ENCODE results near the gene KIFC3.
A peak's percentile ranks its signal among the peaks of the same experiment; 100 is the strongest.
"Not testable (repeated sequence)": the region's sequence is repeated elsewhere in the genome, so short reads cannot be mapped to it uniquely, and the experiment has no call there.

KIFC3 gene

DNA sequence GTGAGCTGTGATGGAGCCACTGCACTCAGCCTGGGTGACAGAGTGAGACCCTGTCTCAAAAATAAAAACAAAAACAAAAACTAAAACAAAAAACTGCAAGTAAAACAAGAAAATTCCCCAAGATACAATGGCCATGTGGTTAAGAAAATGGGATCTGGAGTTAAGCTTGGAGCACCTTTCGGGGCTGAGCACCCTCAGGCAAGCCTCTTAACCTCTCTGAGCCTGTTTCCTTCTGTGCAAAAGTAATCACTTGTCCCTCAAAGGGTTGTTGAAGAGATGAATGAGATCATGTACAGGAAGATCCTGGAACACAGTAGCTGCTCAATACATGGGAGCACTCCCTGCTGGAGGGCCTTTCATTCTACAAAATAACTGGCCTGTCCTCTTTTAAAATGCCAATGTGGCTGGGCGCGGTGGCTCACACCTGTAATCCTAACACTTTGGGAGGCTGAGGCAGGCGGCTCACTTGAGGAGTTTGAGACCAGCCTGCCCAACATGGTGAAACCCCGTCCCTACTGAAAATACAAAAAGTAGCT is 19.8 kb upstream of the KIFC3 start:
- no peak overlapping the region for H3K4me2 ChIP-seq (ENCODE audit: low read length)
- H3K36me3 ChIP-seq (ENCODE audit: insufficient read depth, low read length), result no peaks in the 10 kb centered on the region
- peaks cover 7% of the 10 kb centered on the region for H3K4me1 ChIP-seq (ENCODE audit: control insufficient read depth, insufficient read depth, low read length)
- no peak overlapping the region for H3K9ac ChIP-seq (ENCODE audit: low read depth, low read length)
- H3K4me3 ChIP-seq (ENCODE audit: low read length), result no peak overlapping the region
- peaks cover 39% of the 10 kb centered on the region for H3K27me3 ChIP-seq (ENCODE audit: control insufficient read depth, insufficient read depth, low read length)
- H3K9me3 ChIP-seq (replicated peaks; ENCODE audit: low read length), result no peaks in the 10 kb centered on the region

DNA sequence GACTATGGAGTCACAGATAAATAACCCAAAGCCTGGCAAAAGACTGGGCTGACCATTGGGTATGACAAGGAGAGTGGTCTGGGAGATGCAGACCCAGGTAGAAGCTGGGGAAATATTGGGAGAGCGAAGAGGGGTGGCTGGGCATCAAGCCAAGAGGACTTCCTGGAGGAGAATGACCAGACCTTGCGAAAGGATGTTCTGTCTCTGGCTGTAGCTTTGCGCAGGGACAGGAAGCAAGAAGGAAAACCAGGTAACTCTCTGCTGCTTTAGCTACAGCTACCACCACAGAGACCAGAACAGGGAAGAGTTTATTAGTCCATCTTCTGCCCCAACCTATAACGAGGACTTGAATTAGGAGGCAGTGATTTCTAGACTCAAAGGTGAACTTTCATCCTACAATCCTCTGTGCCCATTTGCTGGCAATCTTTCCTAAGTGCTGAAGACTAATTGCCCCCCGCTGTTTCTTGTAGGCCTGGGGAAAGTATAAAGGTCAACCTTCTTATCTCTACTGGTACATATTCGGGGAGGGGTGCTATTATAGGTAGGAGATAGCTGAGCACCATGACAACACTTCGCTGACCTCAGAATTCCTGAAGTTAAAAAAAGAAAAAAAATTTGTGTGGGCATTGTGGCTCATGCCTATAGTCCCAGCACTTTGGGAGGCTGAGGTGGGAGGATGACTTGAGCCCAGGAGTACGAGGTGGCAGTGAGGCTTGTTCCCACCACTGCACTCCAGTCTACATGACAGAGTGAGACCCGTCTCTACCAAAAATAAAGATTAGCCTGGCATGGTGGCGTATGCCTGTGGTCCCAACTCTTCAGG is 19.1 kb upstream of the KIFC3 start:
- no peak overlapping the region for H3K4me2 ChIP-seq (ENCODE audit: low read length)
- H3K36me3 ChIP-seq (ENCODE audit: insufficient read depth, low read length), result no peaks in the 10 kb centered on the region
- H3K4me3 ChIP-seq (ENCODE audit: low read length), result no peak overlapping the region
- H3K9me3 ChIP-seq (replicated peaks; ENCODE audit: low read length), result no peaks in the 10 kb centered on the region
- H3K4me1 ChIP-seq (ENCODE audit: control insufficient read depth, insufficient read depth, low read length), result peaks cover 5% of the 10 kb centered on the region
- no peak overlapping the region for H3K9ac ChIP-seq (ENCODE audit: low read depth, low read length)
- H3K27me3 ChIP-seq (ENCODE audit: control insufficient read depth, insufficient read depth, low read length), result peaks cover 33% of the 10 kb centered on the region

DNA sequence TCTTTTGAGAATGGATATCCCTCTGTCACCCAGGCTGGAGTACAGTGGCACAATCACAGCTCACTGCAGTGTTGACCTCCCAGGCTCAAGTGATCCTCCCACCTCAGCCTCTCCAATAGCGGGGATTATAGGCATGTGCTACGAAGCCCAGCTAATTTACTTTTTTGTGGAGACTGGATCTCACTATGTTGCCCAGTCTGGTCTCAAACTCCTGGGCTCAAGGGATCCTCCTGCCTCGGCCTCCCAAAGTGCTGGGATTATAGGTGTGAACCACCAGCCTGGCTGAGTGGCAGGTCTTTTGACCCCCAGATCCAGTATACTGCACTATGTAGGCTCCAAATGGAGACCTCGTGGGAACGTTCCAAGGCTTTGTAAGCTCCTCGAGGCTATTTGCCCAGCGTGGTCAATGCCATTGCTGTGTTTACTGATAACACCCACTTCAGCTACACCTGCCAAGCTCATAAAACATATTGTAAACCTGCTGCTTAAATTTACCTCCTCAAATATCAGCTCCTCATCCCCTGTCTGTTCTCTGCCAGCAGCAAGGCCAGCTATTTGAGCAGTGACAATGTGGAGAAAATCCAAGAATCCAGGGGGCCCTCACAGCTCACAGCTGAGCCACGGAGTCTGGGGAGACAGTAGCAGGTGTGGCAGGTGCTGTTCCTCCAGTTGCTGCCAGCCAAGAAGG is 16.2 kb upstream of the KIFC3 start:
- Histone ChIP-seq H3K4me3 (ENCODE audit: low read length) (no peak overlapping the region), H3K4me2 (ENCODE audit: low read length) (no peak overlapping the region), H3K4me1 (ENCODE audit: control insufficient read depth, insufficient read depth, low read length) (peaks cover 14% of the 10 kb centered on the region), H3K27me3 (ENCODE audit: control insufficient read depth, insufficient read depth, low read length) (peaks cover 11% of the 10 kb centered on the region), H3K9ac (ENCODE audit: low read depth, low read length) (no peak overlapping the region), H3K9me3 (replicated peaks; ENCODE audit: low read length) (no peaks in the 10 kb centered on the region), H3K36me3 (ENCODE audit: insufficient read depth, low read length) (no peaks in the 10 kb centered on the region)

DNA sequence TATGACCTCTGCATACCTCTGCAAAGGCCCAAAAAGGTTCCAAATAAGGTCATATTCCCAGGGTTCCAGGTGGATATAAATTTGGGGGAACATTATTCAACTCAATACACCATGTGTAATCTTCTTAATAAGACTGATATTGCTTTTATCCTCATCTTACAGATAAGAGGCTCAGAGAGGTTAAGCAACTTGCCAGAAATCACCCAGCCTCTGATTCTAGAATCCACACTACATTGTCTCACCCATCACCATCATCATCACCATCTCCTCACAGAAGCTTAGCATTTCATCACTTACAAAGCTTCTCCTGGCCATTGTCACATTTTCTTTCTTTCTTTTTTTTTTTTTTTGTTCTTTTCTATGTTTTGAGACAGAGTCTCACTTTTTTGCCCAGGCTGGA is 15.4 kb upstream of the KIFC3 start:
- Histone ChIP-seq H3K9ac (ENCODE audit: low read depth, low read length) (no peak overlapping the region), H3K36me3 (ENCODE audit: insufficient read depth, low read length) (no peaks in the 10 kb centered on the region), H3K4me3 (ENCODE audit: low read length) (no peak overlapping the region), H3K9me3 (replicated peaks; ENCODE audit: low read length) (no peaks in the 10 kb centered on the region), H3K4me2 (ENCODE audit: low read length) (no peak overlapping the region), H3K27me3 (ENCODE audit: control insufficient read depth, insufficient read depth, low read length) (peaks cover 5% of the 10 kb centered on the region), H3K4me1 (ENCODE audit: control insufficient read depth, insufficient read depth, low read length) (peaks cover 14% of the 10 kb centered on the region)

DNA sequence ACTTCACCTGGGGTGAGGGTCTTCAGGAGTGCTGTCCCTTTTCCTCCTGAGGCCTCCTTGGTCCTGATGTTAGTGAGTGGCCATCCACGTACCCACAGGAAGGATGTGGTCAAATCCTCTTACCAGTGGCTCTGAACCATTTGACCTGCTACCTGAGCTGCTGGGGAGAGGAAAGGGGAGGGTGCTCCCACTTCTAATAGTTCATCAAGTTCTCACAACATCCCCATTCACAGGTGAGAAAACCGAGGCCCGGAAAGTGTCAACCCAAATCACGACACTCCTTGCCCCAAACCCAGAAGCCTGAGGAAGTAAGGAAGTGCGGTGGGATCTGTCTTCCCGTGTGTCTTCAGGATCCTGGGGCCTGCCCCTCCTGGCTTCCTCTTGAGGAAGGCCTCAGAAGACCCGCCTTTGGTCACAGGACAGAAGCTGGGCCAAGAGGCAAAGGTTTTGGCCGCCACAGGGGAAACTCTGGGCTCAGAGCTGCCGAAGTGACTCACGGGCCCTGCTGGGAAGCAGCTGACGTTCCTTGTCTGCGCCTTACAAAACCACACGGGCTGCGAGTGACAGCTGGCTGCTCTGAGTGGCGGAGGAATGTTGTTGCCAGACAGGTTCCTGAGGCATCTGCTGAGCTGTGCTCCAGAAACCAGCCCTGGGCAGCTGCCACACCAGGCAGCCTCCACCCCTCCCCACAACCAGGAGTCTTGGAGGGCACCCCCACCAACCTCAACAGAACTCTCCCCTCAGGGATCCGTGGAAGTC is 13.9 kb upstream of the KIFC3 start:
- peaks cover 14% of the 10 kb centered on the region for H3K4me1 ChIP-seq (ENCODE audit: control insufficient read depth, insufficient read depth, low read length)
- peaks cover 2% of the 10 kb centered on the region for H3K27me3 ChIP-seq (ENCODE audit: control insufficient read depth, insufficient read depth, low read length)
- peak overlapping the region; percentile 62 for H3K9ac ChIP-seq (ENCODE audit: low read depth, low read length)
- no peaks in the 10 kb centered on the region for H3K9me3 ChIP-seq (replicated peaks; ENCODE audit: low read length)
- peak overlapping the region; percentile 46 for H3K4me2 ChIP-seq (ENCODE audit: low read length)
- no peaks in the 10 kb centered on the region for H3K36me3 ChIP-seq (ENCODE audit: insufficient read depth, low read length)
- H3K4me3 ChIP-seq (ENCODE audit: low read length), result no peak overlapping the region

DNA sequence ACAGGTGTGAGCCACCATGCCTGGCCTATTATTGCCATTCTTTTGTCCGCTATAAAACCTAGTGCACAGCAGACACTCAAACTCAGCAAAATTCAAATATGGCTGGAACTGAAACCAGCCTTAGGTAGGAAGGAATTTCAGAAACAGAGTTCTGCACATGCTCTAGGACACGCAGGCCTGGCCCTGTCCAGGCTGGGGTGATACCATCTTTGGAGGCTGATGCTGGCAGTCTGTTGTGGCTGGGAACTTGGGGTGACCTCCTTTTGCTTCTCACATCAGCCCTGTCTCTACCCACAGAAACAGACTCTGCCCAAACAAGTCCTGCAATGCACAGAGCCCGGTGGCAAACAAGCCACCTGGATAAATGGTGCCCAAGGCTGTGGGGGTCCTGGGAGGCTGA is 12.6 kb upstream of the KIFC3 start:
- peaks cover 24% of the 10 kb centered on the region for H3K4me1 ChIP-seq (ENCODE audit: control insufficient read depth, insufficient read depth, low read length)

DNA sequence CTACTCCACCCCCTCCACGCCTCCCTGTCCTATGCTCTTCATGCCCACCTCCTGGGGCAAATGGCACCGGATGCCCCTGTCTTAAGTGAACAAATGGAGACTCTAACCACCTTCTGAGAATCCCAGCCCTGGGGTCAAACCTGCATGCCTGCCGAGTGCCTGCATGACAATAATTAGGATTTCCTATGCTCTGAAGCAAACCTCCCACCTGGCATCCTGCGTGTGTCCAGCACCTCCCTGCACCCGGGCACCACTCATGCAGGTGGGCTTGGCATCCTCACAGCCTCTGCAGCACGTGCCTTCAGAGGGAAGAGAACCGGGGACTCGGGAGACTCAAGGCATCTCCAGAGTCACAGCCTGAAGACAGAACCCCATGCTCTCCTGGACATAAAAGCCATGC is 11.2 kb upstream of the KIFC3 start:
- no peak overlapping the region for H3K4me2 ChIP-seq (ENCODE audit: low read length)

More for the DNA sequence above, 12.6 kb upstream of the KIFC3 start:
- no peak overlapping the region for H3K4me2 ChIP-seq (ENCODE audit: low read length)
- H3K4me3 ChIP-seq (ENCODE audit: low read length), result no peak overlapping the region
- no peaks in the 10 kb centered on the region for H3K27me3 ChIP-seq (ENCODE audit: control insufficient read depth, insufficient read depth, low read length)
- no peaks in the 10 kb centered on the region for H3K36me3 ChIP-seq (ENCODE audit: insufficient read depth, low read length)
- H3K9ac ChIP-seq (ENCODE audit: low read depth, low read length), result no peak overlapping the region
- no peaks in the 10 kb centered on the region for H3K9me3 ChIP-seq (replicated peaks; ENCODE audit: low read length)

DNA sequence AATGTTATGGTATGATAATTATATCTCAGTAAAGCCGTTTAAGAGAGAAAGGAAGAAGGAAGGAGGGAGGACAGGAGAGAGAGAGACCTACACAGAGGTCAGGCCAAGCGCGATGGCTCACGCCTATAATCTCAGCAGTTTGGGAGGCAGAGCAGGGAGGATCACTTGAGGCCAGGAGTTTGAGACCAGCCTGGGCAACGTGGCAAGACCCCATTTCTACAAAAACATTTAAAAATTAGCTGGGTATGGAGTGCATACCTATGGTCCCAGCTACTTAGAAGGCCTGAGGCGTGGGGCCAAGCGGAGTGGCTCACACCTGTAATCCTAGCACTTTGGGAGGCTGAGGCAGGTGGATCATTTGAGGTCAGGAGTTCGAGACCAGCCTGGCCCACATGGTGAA is 9.0 kb upstream of the KIFC3 start:
- H3K4me1 ChIP-seq (ENCODE audit: control insufficient read depth, insufficient read depth, low read length), result peaks cover 43% of the 10 kb centered on the region

More for the DNA sequence above, 11.2 kb upstream of the KIFC3 start:
- no peaks in the 10 kb centered on the region for H3K27me3 ChIP-seq (ENCODE audit: control insufficient read depth, insufficient read depth, low read length)
- H3K36me3 ChIP-seq (ENCODE audit: insufficient read depth, low read length), result no peaks in the 10 kb centered on the region
- no peak overlapping the region for H3K4me3 ChIP-seq (ENCODE audit: low read length)
- no peak overlapping the region for H3K9ac ChIP-seq (ENCODE audit: low read depth, low read length)
- H3K9me3 ChIP-seq (replicated peaks; ENCODE audit: low read length), result no peaks in the 10 kb centered on the region
- peaks cover 35% of the 10 kb centered on the region for H3K4me1 ChIP-seq (ENCODE audit: control insufficient read depth, insufficient read depth, low read length)

DNA sequence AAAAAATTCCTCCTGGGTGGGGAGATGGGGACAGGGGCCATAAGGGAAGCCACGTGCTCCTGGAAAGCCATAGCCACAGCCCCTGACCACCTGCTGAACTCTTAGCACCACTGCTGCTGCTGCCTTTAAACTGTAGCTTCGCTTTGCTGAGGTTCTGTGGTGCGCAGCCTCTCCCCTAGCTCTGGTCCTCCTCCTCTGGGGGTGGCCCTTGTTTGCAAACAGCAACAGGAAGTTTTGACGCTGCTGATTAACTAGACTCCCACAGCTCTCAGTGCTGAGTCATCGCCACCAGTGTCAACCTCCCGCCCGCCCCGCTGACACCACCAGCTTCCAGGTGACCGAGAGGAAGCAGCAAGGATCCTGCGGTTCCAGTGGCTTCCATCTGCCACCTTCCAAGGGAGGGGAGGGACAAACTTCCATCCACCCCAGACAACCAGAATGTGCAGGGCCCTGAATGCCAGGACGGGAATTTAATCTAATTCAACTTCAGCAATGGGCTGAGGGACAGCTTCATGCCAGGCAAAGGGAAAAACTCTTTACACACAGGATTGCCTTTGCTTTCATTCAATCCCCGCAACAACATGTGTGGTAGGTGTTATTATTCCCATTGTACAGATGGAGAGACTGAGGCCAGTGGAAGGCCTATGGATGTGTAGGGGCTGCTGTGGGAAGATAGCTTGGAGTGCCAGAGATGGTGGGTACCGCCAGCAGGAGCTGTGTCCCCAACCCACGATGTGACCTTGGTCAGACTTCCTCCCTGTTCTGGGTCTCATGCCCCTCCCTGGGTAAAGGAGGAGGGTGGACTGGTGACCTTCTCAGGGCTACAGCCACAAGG is 8.1 kb upstream of the KIFC3 start:
- Histone ChIP-seq H3K9ac (ENCODE audit: low read depth, low read length) (peak overlapping the region; percentile 41), H3K36me3 (ENCODE audit: insufficient read depth, low read length) (no peaks in the 10 kb centered on the region), H3K4me2 (ENCODE audit: low read length) (peak overlapping the region; percentile 67), H3K27me3 (ENCODE audit: control insufficient read depth, insufficient read depth, low read length) (no peaks in the 10 kb centered on the region), H3K4me1 (ENCODE audit: control insufficient read depth, insufficient read depth, low read length) (peaks cover 35% of the 10 kb centered on the region), H3K9me3 (replicated peaks; ENCODE audit: low read length) (no peaks in the 10 kb centered on the region), H3K4me3 (ENCODE audit: low read length) (peak overlapping the region; percentile 33)

More for the DNA sequence above, 9.0 kb upstream of the KIFC3 start:
- not testable (repeated sequence) for H3K9me3 ChIP-seq (replicated peaks; ENCODE audit: low read length); H3K36me3 ChIP-seq (ENCODE audit: insufficient read depth, low read length); H3K9ac ChIP-seq (ENCODE audit: low read depth, low read length); H3K4me3 ChIP-seq (ENCODE audit: low read length); H3K4me2 ChIP-seq (ENCODE audit: low read length); H3K27me3 ChIP-seq (ENCODE audit: control insufficient read depth, insufficient read depth, low read length)

DNA sequence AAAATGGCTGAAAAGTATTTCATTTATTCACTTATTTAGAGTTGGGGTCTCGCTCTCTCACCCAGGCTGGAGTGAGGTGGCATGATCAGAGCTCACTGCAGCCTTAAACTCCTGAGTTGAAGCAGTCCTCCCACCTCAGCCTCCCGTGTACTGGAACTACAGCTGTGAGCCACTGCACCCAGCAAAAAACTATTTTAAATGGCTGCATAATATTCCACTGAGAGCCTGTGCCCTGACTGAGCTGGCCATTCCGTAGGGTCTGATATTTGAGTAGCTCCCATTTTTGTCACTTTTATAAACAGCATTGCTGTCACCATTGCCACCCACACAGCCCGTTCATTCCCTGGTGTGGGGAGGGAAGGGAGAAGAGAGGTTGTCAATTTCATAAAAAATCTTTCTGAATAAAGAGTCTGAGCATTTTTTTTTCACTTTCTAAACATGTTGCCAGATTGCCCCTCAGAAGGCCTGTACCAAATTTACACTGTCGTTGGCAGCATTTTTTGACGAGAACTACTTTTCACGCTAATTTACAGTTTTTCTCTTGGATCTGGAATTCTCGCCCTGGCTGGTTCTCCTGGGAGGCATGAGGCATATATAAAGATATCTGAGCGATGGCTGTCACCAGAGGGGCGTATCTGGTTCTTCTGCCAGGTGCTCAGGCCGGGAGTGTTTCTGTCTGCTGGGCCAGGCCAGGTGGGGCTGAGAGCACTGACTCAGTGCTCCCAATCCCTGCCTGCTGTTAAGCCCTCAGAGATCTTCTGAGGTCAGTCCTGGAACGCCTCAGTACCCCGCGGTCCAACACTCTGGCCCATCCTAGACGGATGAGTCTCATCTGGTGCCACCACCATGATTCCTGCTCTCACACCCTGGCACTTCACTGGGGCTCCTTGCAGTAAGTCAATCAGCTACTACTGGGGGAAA is 7.2 kb upstream of the KIFC3 start:
- Histone ChIP-seq H3K4me1 (ENCODE audit: control insufficient read depth, insufficient read depth, low read length) (peaks cover 34% of the 10 kb centered on the region), H3K9me3 (replicated peaks; ENCODE audit: low read length) (no peaks in the 10 kb centered on the region), H3K9ac (ENCODE audit: low read depth, low read length) (peak overlapping the region; percentile 41), H3K27me3 (ENCODE audit: control insufficient read depth, insufficient read depth, low read length) (no peaks in the 10 kb centered on the region), H3K4me2 (ENCODE audit: low read length) (peak overlapping the region; percentile 67), H3K36me3 (ENCODE audit: insufficient read depth, low read length) (no peaks in the 10 kb centered on the region), H3K4me3 (ENCODE audit: low read length) (peak overlapping the region; percentile 33)

All from skeletal muscle satellite cell (primary cell).